HG02642 (cell line): ENCODE results near the gene KCNJ14.

Experiments
- ATAC-seq: cut with Tn5 transposase; IDR thresholded peaks from one replicate; pipeline ENCODE4 v1.9.1; 2021; ENCODE audit warnings: mild to moderate bottlenecking; ENCODE audit not compliant: unreplicated experiment, poor library complexity

Gene KCNJ14

DNA sequence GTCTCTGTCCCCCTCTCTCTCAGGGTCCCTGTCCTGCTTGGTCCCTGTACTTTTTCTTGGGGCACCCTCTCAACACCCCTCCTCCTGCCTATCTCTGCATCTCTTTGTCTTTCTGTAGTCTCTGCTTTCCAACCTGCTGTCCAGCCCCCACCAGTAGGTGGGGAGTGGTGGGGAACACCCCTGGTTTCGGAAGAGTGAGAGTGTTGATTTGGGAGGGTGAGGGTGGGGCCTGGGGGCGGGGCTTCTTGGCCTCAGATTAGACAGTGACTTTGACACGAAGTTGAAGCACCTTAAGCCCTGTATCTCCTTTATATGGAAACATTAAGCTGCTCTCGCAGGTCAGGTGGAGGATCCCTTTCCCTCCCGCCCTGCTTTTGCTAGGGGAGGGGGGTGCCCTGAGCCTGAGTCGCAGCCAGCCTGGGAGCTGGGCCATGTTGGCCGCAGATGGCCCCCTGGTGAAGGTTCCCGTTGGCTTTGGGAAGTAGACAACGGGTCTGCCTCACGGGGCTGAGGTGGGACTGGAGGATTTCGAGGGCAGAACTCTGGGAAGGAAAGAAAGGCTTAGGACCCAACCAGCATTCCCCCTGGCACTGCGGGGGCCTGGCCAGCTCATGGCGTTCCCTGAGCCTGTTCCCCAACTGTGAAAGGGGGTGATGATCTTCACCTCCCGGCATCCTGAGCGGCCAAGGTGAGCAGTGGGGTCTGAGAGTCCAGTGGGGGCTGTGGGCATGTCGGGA lies at the start of gene KCNJ14:
KCNJ14 (plus strand) TSS at position 404 of the 737 bp plus-strand sequence. CDS start 6,151 bp downstream, outside the sequence.
- ATAC-seq, result no peak

DNA sequence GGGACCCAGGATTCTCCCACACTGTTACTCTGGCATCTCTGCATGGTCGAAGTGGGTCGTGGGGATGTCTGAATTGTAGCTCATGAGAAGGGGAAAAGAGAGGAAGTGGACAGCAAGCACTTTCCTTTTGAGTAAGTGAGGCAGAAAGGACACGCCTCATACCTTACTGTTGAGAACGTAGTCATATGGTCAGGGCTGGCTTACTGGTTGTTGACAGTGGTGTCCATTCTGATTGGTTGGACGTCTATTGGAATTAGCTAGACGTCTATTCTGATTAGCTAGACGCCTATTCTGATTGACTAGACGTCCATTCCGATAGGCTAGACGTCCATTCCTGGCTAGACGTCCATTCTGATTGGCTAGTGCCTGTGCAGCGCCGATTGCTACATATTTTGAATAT lies 49.5 kb upstream of the KCNJ14 start:
- no peak for ATAC-seq

DNA sequence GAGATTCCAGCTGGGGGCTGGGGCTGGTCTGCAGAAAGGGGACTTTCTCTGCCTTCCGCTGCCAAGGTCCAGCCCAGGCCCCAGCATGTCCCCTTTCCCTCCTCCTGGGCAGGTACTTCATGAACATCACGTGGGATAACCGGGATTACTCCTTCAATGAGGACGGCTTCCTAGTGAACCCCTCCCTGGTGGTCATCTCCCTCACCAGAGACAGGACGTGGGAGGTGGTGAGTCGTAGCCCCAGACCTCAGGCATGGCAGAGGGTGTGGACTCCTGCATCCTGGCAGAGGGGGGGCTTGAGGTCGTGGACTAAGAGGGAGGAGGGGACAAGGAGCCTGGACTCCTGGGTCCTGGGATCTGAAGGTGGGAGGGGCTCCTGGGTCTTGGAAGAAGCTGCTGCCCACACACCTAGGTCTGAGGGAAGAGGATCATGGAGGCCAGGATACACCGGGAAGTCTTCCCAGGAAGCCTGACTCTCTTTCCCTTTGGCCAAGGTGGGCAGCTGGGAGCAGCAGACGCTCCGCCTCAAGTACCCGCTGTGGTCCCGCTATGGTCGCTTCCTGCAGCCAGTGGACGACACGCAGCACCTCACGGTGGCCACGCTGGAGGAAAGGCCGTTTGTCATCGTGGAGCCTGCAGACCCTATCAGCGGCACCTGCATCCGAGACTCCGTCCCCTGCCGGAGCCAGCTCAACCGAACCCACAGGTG lies 41.3 kb upstream of the KCNJ14 start:
- no peak for ATAC-seq

DNA sequence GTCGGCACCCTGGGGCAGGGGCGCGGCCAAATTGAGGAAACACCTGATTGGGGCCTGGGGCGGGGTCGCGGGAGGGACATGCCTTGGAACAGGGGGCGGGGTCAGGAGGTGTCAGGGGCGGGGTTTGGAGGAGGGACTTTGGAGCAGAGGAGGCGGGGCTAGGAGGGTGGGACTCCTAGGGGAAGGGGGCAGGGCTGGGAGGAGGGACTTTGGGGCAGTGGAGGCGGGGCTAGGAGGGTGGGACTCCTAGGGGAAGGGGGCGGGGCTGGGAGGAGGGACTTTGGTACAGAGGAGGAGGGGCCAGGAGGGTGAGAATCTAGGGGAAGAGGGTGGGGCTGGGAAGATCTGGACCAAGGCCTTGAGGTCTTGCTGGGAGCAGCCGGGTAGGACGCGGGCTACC lies 40.0 kb upstream of the KCNJ14 start:
- ATAC-seq, result no peak

DNA sequence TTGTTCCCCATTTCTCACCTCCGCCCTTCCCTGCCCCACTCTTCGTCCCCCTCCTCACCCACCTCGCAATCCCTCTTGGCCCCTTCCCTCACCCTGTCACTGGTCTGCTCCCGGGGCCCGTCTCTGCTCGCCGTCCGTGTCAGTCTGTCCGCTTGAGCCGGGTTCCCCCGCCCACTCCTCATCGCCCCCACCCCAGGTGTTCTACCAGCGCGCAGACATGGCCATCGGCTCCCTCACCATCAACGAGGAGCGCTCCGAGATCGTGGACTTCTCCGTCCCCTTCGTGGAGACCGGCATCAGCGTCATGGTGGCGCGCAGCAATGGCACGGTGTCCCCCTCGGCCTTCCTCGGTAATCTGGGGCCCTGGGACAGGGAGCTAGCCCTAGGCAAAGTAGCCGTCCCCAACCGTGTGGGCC lies 39.6 kb upstream of the KCNJ14 start:
- ATAC-seq, result no peak

DNA sequence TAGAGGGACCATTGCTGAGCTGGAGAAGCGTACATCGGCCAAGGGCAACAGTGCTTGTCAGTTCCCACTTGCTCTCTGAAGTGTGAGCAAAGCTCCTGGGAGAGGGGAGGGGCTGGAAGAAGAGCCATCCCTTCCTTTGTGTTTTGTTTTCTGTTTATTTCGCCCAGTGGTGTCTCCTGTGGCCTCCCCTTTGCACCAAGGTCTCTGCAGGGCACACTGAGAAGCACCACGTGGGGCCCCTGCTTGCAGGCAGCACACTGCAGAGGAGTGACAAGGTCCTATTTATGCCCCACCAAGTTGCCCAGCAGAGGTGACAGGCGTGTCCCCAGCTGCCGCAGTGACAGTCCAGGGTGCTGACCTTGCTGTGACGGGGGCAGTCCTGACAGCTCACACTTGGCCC lies 38.0 kb upstream of the KCNJ14 start:
- ATAC-seq, result no peak

DNA sequence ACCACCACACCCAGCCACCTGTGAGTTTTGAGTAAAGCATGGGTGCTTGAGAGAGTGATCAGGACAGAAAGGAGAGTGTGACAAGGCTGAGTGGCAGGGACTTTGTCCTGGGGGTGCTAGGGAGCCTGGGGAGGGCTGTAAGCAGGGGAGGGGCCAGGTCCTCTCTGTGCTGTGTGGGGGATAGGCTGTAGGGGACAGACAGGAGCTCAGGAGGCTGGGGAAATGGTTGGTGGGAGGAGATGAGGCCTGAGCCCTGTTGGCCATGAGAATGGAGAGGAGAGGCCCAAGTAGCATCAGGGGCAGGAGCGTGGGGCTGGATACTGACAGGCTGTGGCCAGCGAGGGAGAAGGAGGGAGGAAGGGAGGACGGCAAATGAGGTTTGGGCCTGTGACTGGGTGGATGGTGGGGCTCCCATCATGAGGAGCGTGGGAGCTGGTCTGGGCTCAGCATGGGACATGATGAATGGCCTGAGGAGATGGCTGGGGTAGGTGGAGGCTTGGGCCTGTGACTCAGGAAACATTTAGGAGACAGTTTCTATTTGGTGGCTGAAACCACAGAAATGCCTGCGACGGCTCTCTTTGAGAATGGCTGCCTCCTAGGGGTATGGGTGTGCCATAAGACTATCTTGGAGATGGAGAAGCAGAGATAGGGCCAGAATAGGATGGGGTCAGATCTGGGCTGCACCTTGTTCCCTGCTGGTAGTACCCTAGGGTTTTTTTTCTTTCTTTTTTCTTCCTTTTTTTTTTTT lies 36.9 kb upstream of the KCNJ14 start:
- no peak for ATAC-seq

DNA sequence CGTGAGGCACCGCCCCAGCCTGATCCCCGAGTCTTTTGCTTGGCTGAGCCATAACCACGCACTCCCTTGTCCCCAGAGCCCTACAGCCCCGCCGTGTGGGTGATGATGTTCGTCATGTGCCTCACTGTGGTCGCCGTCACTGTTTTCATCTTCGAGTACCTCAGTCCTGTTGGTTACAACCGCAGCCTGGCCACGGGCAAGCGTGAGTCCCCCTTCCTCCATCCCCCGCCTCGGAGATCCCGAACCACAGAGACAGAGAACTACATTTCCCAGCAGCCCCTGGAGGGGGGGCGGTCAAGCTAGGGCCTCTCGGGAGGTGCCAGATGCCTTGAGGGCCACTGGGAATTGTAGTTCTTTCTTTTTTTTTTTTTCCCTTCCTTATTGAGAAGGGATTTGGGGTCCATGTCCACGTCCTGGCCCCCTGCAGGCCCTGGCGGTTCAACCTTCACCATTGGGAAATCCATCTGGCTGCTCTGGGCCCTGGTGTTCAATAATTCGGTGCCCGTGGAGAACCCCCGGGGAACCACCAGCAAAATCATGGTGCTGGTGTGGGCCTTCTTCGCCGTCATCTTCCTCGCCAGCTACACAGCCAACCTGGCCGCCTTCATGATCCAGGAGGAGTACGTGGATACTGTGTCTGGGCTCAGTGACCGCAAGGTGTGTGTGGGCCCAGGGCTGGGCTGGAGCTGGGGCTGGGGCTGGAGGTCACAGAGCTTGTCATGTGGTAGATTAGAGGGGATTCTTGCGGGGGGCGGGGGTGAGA lies 36.0 kb upstream of the KCNJ14 start:
- ATAC-seq, result no peak

DNA sequence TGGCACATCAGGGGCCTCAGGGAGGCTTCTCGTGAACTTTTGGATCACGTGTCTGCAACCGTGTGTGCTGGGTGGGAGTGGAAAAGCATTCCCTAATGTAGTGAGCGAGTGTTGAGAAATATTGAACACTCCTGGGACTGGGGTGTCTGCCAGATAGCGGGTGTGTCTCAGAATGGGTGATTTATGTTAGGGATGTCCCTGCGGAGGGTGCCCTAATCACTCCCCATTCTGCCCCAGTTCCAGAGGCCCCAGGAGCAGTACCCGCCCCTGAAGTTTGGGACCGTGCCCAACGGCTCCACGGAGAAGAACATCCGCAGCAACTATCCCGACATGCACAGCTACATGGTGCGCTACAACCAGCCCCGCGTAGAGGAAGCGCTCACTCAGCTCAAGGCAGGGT lies 33.8 kb upstream of the KCNJ14 start:
- no peak for ATAC-seq

DNA sequence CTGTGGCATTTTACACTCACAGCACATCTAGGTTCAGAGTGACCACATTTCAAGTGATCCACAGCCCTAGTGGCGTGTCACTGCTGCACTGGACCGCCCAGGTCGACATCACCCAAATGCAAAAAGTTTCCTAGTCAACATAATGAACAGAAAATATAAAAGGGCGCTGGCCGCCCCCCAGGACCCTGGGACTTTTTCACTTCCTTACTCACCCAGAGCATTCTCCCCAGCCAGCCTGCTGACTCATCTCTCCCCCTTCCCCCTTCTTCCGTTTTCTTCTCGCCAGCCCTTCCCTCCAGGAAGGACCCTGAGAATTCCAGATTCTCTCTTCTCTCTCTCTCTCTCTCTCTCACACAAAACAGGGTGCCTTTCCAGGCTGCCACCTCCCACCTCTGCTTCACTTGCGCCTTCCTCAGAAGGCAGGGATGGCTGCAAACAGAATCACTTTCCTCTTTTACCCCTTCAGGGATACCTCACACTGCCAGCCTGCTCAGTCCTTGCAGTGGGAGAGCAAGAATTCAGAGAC lies 30.6 kb upstream of the KCNJ14 start:
- no peak for ATAC-seq

DNA sequence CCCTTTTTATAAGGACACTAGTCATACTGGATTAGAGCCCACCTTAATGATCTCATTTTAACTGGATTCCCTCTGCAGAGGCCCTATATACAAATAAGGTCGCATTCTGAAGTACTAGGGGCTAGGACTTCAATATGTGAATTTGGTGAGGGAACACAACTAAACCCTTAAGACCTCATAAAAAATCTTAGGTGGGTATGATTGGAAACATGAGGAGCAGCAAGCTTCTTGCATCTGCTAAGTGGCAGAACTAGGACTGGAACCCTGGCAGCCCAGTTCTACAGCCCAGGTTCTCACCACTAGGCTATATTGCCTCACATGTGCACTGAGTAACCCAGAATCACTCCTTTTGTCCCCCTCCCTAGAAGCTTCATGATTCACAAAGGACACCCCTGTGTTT lies 26.7 kb upstream of the KCNJ14 start:
- ATAC-seq, result no peak

DNA sequence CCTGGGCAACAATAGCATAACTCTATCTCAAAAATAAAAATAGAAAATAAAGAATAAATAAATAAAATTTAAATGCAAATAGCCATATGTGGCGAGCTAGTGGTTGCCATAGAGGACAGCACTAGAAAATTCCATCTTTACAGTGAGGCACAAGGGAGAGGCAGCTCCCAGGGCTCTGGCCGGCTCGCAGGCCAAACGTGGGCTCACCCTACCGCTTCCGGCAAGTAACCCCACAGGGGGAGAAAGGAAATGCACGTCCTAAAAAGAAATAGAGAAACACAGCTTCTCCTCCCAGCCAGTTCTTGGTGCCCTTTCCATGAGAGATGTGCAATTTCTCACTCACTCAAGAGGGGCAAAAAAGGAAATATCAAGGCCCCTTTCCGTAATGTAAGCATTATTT lies 22.0 kb upstream of the KCNJ14 start:
- ATAC-seq, result no peak

DNA sequence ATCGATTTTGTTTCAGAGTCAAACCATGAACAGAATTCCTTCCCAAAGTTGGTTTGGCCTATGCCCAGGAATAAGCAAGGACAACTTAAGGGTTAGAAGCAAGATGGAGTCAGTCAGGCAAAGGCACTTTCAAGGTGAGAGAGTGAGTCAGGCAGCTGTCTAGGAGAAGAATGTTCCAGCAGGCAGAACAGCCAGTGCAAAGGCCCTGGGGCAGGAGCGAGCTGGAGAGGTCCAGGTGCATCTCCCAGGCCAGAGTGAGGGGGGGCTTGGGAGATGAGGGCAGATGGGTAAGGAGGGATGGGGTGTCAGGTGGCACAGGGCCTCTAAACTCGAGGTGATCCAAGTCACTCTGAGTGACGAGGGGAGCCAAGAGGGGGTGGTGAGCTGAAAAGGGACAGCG lies 18.8 kb upstream of the KCNJ14 start:
- no peak for ATAC-seq

DNA sequence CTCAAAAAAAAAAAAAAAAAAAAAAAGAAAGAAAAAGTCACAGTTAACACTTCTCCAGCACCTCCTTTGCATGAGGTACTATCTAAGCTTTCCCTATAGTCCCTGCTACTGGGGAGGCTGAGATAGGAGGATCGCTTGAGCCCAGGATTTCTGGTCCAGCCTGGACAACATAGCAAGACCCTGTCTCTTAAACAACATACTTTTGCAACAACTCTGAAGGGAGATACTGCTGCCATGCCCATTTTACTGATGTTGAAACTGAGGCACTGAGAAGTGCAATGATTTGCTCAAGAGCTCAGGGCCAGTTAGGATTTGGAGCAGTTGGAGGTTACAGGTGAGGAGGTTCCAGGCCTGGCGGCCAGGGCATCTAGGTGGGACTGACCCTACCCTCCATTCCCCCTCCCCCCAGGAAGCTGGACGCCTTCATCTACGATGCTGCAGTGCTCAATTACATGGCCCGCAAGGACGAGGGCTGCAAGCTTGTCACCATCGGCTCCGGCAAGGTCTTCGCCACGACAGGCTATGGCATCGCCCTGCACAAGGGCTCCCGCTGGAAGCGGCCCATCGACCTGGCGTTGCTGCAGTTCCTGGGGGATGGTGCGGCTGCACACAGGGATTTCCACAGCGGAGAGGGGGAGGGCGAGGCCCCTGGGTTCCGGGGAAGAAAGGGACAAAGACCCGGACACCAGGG lies 13.9 kb upstream of the KCNJ14 start:
- no peak for ATAC-seq

DNA sequence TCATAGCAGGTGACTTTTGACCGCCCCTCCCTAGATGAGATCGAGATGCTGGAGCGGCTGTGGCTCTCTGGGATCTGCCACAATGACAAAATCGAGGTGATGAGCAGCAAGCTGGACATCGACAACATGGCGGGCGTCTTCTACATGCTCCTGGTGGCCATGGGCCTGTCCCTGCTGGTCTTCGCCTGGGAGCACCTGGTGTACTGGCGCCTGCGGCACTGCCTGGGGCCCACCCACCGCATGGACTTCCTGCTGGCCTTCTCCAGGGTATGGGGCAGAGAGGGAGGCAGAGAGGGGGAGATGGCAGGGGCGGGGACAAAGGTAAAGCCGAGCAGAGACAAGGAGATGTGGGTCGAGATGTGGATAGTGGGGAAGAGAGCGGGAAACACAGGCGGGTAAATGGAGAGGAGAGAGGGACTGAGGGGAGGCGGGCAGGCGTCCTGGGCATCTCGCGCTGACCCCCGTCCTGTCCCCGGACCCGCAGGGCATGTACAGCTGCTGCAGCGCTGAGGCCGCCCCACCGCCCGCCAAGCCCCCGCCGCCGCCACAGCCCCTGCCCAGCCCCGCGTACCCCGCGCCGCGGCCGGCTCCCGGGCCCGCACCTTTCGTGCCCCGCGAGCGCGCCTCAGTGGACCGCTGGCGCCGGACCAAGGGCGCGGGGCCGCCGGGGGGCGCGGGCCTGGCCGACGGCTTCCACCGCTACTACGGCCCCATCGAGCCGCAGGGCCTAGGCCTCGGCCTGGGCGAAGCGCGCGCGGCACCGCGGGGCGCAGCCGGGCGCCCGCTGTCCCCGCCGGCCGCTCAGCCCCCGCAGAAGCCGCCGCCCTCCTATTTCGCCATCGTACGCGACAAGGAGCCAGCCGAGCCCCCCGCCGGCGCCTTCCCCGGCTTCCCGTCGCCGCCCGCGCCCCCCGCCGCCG lies 13.0 kb upstream of the KCNJ14 start:
- no peak for ATAC-seq

DNA sequence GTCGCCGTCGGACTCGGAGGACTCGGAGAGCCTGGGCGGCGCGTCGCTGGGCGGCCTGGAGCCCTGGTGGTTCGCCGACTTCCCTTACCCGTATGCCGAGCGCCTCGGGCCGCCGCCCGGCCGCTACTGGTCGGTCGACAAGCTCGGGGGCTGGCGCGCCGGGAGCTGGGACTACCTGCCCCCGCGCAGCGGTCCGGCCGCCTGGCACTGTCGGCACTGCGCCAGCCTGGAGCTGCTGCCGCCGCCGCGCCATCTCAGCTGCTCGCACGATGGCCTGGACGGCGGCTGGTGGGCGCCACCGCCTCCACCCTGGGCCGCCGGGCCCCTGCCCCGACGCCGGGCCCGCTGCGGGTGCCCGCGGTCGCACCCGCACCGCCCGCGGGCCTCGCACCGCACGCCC lies 12.1 kb upstream of the KCNJ14 start:
- ATAC-seq, result no peak

DNA sequence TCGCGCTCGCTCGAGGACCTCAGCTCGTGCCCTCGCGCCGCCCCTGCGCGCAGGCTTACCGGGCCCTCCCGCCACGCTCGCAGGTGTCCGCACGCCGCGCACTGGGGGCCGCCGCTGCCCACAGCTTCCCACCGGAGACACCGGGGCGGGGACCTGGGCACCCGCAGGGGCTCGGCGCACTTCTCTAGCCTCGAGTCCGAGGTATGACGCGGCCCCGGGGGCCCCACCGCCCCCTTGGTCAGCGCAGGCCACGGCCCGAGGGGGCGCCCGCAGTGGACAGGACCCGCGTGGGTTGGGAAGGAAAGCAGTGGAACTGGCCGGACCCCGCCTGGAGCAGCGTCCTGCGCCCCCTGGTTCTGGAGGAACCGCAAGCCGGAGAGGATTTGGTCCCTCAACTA lies 11.6 kb upstream of the KCNJ14 start:
- no peak for ATAC-seq

DNA sequence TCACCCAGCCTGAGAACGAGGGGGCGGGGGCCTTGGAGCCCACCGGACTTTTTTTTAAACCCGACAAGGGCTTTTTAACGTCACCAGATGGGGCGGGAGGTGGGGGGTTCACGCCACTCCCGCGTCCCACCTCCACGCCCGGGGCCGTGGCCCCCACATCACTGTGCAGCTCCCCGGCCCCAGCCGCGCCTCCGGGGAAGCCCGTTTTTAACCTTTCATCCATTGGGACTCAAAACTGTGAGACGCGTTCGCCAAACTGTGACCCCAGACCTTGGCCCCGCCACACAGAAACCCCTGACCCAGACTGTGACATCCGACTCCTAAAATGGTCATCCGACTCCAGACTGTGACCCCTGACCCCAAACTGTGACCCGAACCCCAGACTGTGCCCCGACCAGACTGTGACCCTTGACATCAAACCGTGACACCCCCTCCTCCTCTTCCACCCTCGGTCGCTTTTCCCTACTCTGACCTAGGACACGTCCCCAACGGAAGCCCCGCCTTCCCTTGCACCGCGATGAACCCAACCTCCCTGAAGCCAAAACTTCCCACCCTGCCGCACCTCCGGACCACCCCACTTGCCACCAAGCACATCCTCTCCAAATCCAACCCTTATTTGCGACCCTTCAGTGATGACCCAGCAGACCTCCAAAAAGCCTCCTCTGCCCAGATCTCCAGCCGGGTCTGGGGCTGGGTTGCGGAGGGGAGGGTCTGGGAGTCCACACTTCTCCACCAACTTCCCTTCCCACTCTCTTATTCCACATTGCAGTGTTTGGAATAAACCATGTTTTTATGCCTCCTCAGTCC lies 11.0 kb upstream of the KCNJ14 start:
- no peak for ATAC-seq
